ENCODE measurements around the gene TMEM106B.

DNA sequence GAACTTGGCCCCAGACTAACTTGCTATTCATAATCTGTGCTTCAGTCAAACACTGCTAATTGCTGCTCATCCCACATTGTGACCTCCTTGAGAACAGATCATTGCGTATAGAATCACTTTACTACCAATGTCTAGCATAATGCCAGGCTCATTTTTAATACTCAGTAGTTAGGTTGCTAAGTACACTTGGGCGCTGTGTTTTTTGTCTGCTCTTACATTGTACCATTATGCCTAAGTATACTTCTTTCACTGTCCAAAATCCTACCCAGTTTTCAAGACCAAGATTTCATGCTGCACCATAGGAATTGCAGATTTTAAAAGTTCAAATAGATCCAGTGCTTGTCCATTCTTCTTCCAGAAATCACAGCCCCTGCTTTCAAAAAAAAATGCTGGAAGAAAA is 32.8 kb upstream of the TMEM106B start:
- TF ChIP-seq, protein P1, sequence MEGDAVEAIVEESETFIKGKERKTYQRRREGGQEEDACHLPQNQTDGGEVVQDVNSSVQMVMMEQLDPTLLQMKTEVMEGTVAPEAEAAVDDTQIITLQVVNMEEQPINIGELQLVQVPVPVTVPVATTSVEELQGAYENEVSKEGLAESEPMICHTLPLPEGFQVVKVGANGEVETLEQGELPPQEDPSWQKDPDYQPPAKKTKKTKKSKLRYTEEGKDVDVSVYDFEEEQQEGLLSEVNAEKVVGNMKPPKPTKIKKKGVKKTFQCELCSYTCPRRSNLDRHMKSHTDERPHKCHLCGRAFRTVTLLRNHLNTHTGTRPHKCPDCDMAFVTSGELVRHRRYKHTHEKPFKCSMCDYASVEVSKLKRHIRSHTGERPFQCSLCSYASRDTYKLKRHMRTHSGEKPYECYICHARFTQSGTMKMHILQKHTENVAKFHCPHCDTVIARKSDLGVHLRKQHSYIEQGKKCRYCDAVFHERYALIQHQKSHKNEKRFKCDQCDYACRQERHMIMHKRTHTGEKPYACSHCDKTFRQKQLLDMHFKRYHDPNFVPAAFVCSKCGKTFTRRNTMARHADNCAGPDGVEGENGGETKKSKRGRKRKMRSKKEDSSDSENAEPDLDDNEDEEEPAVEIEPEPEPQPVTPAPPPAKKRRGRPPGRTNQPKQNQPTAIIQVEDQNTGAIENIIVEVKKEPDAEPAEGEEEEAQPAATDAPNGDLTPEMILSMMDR (conservative IDR thresholded peaks at IDR 0.05 in 1 of 2, IDR thresholded peaks at IDR 0.05 in 1 of 2; ENCODE audit: low read depth in 1 of 2, low read length in 2 of 2) = no peak
- no peak for TF ChIP-seq EZH2 (IDR thresholded peaks at IDR 0.05; ENCODE audit: low read length, missing control alignments)
